ENCODE data around the gene BMF.
A peak's percentile ranks its signal among the peaks of the same experiment; 100 is the strongest.
"Not testable (repeated sequence)": the region's sequence is repeated elsewhere in the genome, so short reads cannot be mapped to it uniquely, and the experiment has no call there.

The BMF gene

GRCh38 chr15:40088929-40089755 is 19.5 kb downstream of the BMF start:
- Mint-ChIP-seq H3K27me3 (peaks cover 6% of the 10 kb centered on the region), H3K36me3 (no peaks in the 10 kb centered on the region), H3K9me3 (ENCODE audit: low read depth) (no peaks in the 10 kb centered on the region), H3K27ac (no peak overlapping the region), H3K4me3 (no peak overlapping the region), H3K4me1 (ENCODE audit: low read depth) (no peaks in the 10 kb centered on the region)

- H3K4me1 Mint-ChIP-seq (ENCODE audit: low read depth), result peaks cover 4% of the 10 kb centered on the region
- no peaks in the 10 kb centered on the region for H3K9me3 Mint-ChIP-seq (ENCODE audit: low read depth)
- H3K27ac Mint-ChIP-seq, result no peak overlapping the region
- H3K4me3 Mint-ChIP-seq, result no peak overlapping the region
- H3K27me3 Mint-ChIP-seq, result peaks cover 9% of the 10 kb centered on the region
- H3K36me3 Mint-ChIP-seq, result no peaks in the 10 kb centered on the region
Observed at GRCh38 chr15:40087991-40088928, 20.4 kb downstream of the BMF start.

GRCh38 chr15:40087068-40087810 is 21.4 kb downstream of the BMF start:
- no peak overlapping the region for H3K27ac Mint-ChIP-seq
- H3K9me3 Mint-ChIP-seq (ENCODE audit: low read depth), result no peaks in the 10 kb centered on the region
- peaks cover 9% of the 10 kb centered on the region for H3K27me3 Mint-ChIP-seq
- H3K36me3 Mint-ChIP-seq, result no peaks in the 10 kb centered on the region
- no peak overlapping the region for H3K4me3 Mint-ChIP-seq
- H3K4me1 Mint-ChIP-seq (ENCODE audit: low read depth), result peaks cover 11% of the 10 kb centered on the region

- Mint-ChIP-seq H3K27ac (no peak overlapping the region), H3K4me1 (ENCODE audit: low read depth) (peaks cover 28% of the 10 kb centered on the region), H3K36me3 (no peaks in the 10 kb centered on the region), H3K27me3 (peaks cover 15% of the 10 kb centered on the region), H3K9me3 (ENCODE audit: low read depth) (no peaks in the 10 kb centered on the region), H3K4me3 (no peak overlapping the region)
Observed at GRCh38 chr15:40085266-40085665, 23.4 kb downstream of the BMF start.

GRCh38 chr15:40084650-40085049 is 24.0 kb downstream of the BMF start:
- Mint-ChIP-seq H3K4me3 (no peak overlapping the region), H3K27me3 (peaks cover 15% of the 10 kb centered on the region), H3K9me3 (ENCODE audit: low read depth) (no peaks in the 10 kb centered on the region), H3K4me1 (ENCODE audit: low read depth) (peaks cover 31% of the 10 kb centered on the region), H3K36me3 (no peaks in the 10 kb centered on the region), H3K27ac (no peak overlapping the region)

GRCh38 chr15:40082195-40082883 is 26.3 kb downstream of the BMF start:
- Mint-ChIP-seq H3K9me3 (ENCODE audit: low read depth) (no peaks in the 10 kb centered on the region), H3K4me3 (no peak overlapping the region), H3K27me3 (peaks cover 15% of the 10 kb centered on the region), H3K4me1 (ENCODE audit: low read depth) (peaks cover 33% of the 10 kb centered on the region), H3K27ac (no peak overlapping the region), H3K36me3 (no peaks in the 10 kb centered on the region)

GRCh38 chr15:40081691-40082194 is 26.9 kb downstream of the BMF start:
- no peaks in the 10 kb centered on the region for H3K9me3 Mint-ChIP-seq (ENCODE audit: low read depth)
- H3K27me3 Mint-ChIP-seq, result peaks cover 15% of the 10 kb centered on the region
- H3K4me3 Mint-ChIP-seq, result peak overlapping the region; percentile 74
- peaks cover 33% of the 10 kb centered on the region for H3K4me1 Mint-ChIP-seq (ENCODE audit: low read depth)
- no peaks in the 10 kb centered on the region for H3K36me3 Mint-ChIP-seq
- peak overlapping the region; percentile 58 for H3K27ac Mint-ChIP-seq

- H3K4me1 Mint-ChIP-seq (ENCODE audit: low read depth), result peaks cover 33% of the 10 kb centered on the region
- H3K36me3 Mint-ChIP-seq, result no peaks in the 10 kb centered on the region
- H3K4me3 Mint-ChIP-seq, result peak overlapping the region; percentile 31
- H3K9me3 Mint-ChIP-seq (ENCODE audit: low read depth), result no peaks in the 10 kb centered on the region
- H3K27me3 Mint-ChIP-seq, result peaks cover 12% of the 10 kb centered on the region
- peak overlapping the region; percentile 41 for H3K27ac Mint-ChIP-seq
Observed at GRCh38 chr15:40080847-40081246, 27.8 kb downstream of the BMF start.

- Mint-ChIP-seq H3K27ac (no peak overlapping the region), H3K4me3 (no peak overlapping the region), H3K36me3 (no peaks in the 10 kb centered on the region), H3K27me3 (peaks cover 12% of the 10 kb centered on the region), H3K9me3 (ENCODE audit: low read depth) (no peaks in the 10 kb centered on the region), H3K4me1 (ENCODE audit: low read depth) (peaks cover 33% of the 10 kb centered on the region)
Observed at GRCh38 chr15:40080104-40080503, 28.6 kb downstream of the BMF start.

- H3K4me3 Mint-ChIP-seq, result no peak overlapping the region
- H3K4me1 Mint-ChIP-seq (ENCODE audit: low read depth), result peaks cover 33% of the 10 kb centered on the region
- no peak overlapping the region for H3K27ac Mint-ChIP-seq
- H3K9me3 Mint-ChIP-seq (ENCODE audit: low read depth), result no peaks in the 10 kb centered on the region
- peaks cover 9% of the 10 kb centered on the region for H3K27me3 Mint-ChIP-seq
- no peaks in the 10 kb centered on the region for H3K36me3 Mint-ChIP-seq
Observed at GRCh38 chr15:40079456-40079855, 29.2 kb downstream of the BMF start.

GRCh38 chr15:40075298-40076044 is 33.2 kb downstream of the BMF start:
- Mint-ChIP-seq H3K36me3 (no peaks in the 10 kb centered on the region), H3K9me3 (ENCODE audit: low read depth) (no peaks in the 10 kb centered on the region), H3K4me3 (no peak overlapping the region), H3K4me1 (ENCODE audit: low read depth) (peaks cover 17% of the 10 kb centered on the region), H3K27me3 (peaks cover 2% of the 10 kb centered on the region), H3K27ac (no peak overlapping the region)

- not testable (repeated sequence) for H3K27ac Mint-ChIP-seq; H3K9me3 Mint-ChIP-seq (ENCODE audit: low read depth); H3K4me3 Mint-ChIP-seq
Observed at GRCh38 chr15:40074656-40075055, 34.0 kb downstream of the BMF start.

GRCh38 chr15:40073716-40074490 is 34.8 kb downstream of the BMF start:
- not testable (repeated sequence) for H3K4me1 Mint-ChIP-seq (ENCODE audit: low read depth); H3K27me3 Mint-ChIP-seq; H3K9me3 Mint-ChIP-seq (ENCODE audit: low read depth); H3K36me3 Mint-ChIP-seq
- H3K27ac Mint-ChIP-seq, result peak overlapping the region; percentile 86
- H3K4me3 Mint-ChIP-seq, result peak overlapping the region; percentile 89

More at GRCh38 chr15:40074656-40075055, 34.0 kb downstream of the BMF start:
- H3K4me1 Mint-ChIP-seq (ENCODE audit: low read depth), result peaks cover 11% of the 10 kb centered on the region
- not testable (repeated sequence) for H3K27me3 Mint-ChIP-seq, H3K36me3 Mint-ChIP-seq

All from activated naive CD8-positive, alpha-beta T cell (primary cell).